GM12878 (cell line): Measurements from ENCODE around the gene MUC12. TPM values are rescaled to one million over a fixed set of nuclear protein-coding genes. Genes with fewer than 3 reads are reported as not detected.

Experiments used
- ATAC-seq: fragments of 200-7000 bp; cut with Tn5 transposase; 3 replicates; pipeline ENCODE4 v1.9.1; 2020; ENCODE audit warnings: mild to moderate bottlenecking, moderate library complexity
- BruUV-seq: library from RNA; stranded (reverse); fragments of 400-500 nt; replicated peaks from 2 replicates; lab custom pipeline; 2021; lab: Mats Ljungman, UMichigan
- CTCF ChIA-PET: fragments of 300-600 bp; sonication (Branson Sonifier 250); formaldehyde crosslinking; extraction: SDS; loops from one replicate; lab custom pipeline; 2021; ENCODE audit warnings: inconsistent platforms; lab: Yijun Ruan, JAX
- POLR2A ChIA-PET: fragments of 350-600 bp; formaldehyde crosslinking; extraction: SDS; loops from one replicate; lab custom pipeline; 2021; ENCODE audit warnings: inconsistent platforms; lab: Charles Lee
- RAD21 ChIA-PET: fragments of 300-600 bp; sonication (Branson Sonifier 250); formaldehyde crosslinking; loops from one replicate; lab custom pipeline; 2023; ENCODE audit warnings: antibody characterized with exemption; ENCODE audit not compliant: unreplicated experiment; lab: Charles Lee
- SMC1A ChIA-PET: fragments of 300-600 bp; sonication (Branson Sonifier 250); formaldehyde crosslinking; loops from one replicate; lab custom pipeline; 2023; ENCODE audit not compliant: unreplicated experiment, uncharacterized antibody; lab: Charles Lee
- DNase-seq: peaks from one replicate; pipeline ENCODE4 v3.0.0-alpha.2; 2011; ENCODE audit warnings: low read depth, low spot score
- FAIRE-seq: peaks from 3 replicates; lab custom pipeline; 2011; peaks lifted over from hg19 to GRCh38; lab: Jason Lieb, UNC
- H2AFZ ChIP-seq: 2 replicates; pipeline ENCODE4 v1.6.0; 2011; ENCODE audit warnings: low read depth, low read length, control low read depth; ENCODE audit not compliant: control insufficient read depth
- H3K27ac ChIP-seq: 2 replicates; pipeline ENCODE4 v1.5.1; 2011; ENCODE audit warnings: control low read depth; ENCODE audit not compliant: control insufficient read depth, insufficient read depth
- H3K27me3 ChIP-seq, 2 experiments: replicated peaks in 1 of 2; 2 replicates each; pipeline versions ENCODE4 v1.6.0 to v1.6.1; 2011; ENCODE audit warnings: low read length in 1 of 2; ENCODE audit not compliant: control insufficient read depth in 2 of 2, insufficient read depth in 2 of 2
- H3K36me3 ChIP-seq, 2 experiments: 2 replicates each; pipeline ENCODE4 v1.5.1; 2011; ENCODE audit warnings: low read length in 1 of 2; ENCODE audit not compliant: control insufficient read depth in 2 of 2, insufficient read depth in 2 of 2
- H3K4me1 ChIP-seq: 2 replicates; pipeline ENCODE4 v1.6.1; 2011; ENCODE audit warnings: mild to moderate bottlenecking, low read length, moderate library complexity, mixed read lengths; ENCODE audit not compliant: control insufficient read depth, insufficient read depth
- H3K4me2 ChIP-seq: 2 replicates; pipeline ENCODE4 v1.6.0; 2011; ENCODE audit warnings: control low read depth; ENCODE audit not compliant: control insufficient read depth, insufficient read depth
- H3K4me3 ChIP-seq: fragments of 200-600 bp; sonication (generic); 2 replicates; pipeline ENCODE4 v1.5.1; 2016
- H3K79me2 ChIP-seq: 2 replicates; pipeline ENCODE4 v1.6.0; 2011; ENCODE audit warnings: low read length; ENCODE audit not compliant: control insufficient read depth, insufficient read depth
- H3K9ac ChIP-seq: 2 replicates; pipeline ENCODE4 v1.8.0; 2011; ENCODE audit warnings: low read length, control low read depth, mixed read lengths; ENCODE audit not compliant: control insufficient read depth, insufficient read depth
- H3K9me3 ChIP-seq: replicated peaks from 3 replicates; pipeline ENCODE4 v1.5.1; 2011; ENCODE audit warnings: mild to moderate bottlenecking, low read length; ENCODE audit not compliant: control insufficient read depth, insufficient read depth
- H4K20me1 ChIP-seq: 2 replicates; pipeline ENCODE4 v1.6.0; 2011; ENCODE audit not compliant: control insufficient read depth, insufficient read depth
- MTA3 ChIP-seq: IDR thresholded peaks from 2 replicates; pipeline ENCODE4 v1.6.1; 2012; ENCODE audit warnings: low read length, inconsistent platforms, borderline replicate concordance
- NFIC ChIP-seq: IDR thresholded peaks from 2 replicates; pipeline ENCODE4 v1.6.1; 2012; ENCODE audit warnings: low read depth, mild to moderate bottlenecking, inconsistent platforms, low read length, moderate library complexity
- SMARCA5 ChIP-seq: fragments of 450-650 bp; IDR thresholded peaks from 2 replicates; pipeline ENCODE4 v1.6.1; 2017; ENCODE audit warnings: mild to moderate bottlenecking
- WGBS: methylation state at CpG from one replicate; pipeline ENCODE4 v1.1.6; 2016; ENCODE audit warnings: low lambda C conversion rate; ENCODE audit not compliant: insufficient replicate concordance, insufficient coverage; ENCODE audit errors: missing lambda C conversion rate; 5-methylcytosine and 5-hydroxymethylcytosine counted together
- in situ Hi-C: fragments of 300-500 bp; cut with MboI; formaldehyde crosslinking; loops from 9 replicates; pipeline ENCODE4 v1.14.3; 2018; ENCODE audit warnings: mixed read lengths
- intact Hi-C: fragments of 100-400 bp; cut with micrococcal nuclease; formaldehyde crosslinking; loops from one replicate; pipeline ENCODE4 v1.14.2; 2022; ENCODE audit not compliant: unreplicated experiment
- polyA plus RNA-seq, 11 experiments: library from polyadenylated mRNA; depleted of rRNA in 4 of 11; unstranded in 6 of 11; stranded (reverse) in 5 of 11; fragments of >200 nt; fragmentation: Nextera tagmentation in 4 of 11; fragmentation: Illumina TruSeq in 1 of 11; extraction: Ambion mirVana in 4 of 11; extraction: Trizol in 1 of 11; gene quantifications; 1 replicate in 1 of 11; 2 replicates in 10 of 11; pipeline versions ENCODE4 v1.2.1 to v1.2.3, GENCODE V29; 2011 to 2016; ENCODE audit warnings: inconsistent platforms in 2 of 11, missing spikeins in 2 of 11, low read depth in 1 of 11
- total RNA-seq, 4 experiments: library from RNA; depleted of rRNA in 3 of 4; stranded (reverse); fragments of >200 nt in 3 of 4; fragmentation: Illumina TruSeq in 1 of 4; extraction: Trizol in 1 of 4; gene quantifications; 2 replicates each; pipeline versions ENCODE4 v1.2.1 to v1.2.3, GENCODE V29; 2013 to 2021
- TF ChIP-seq, protein P1 (sequence below): fragments of 450-650 bp; IDR thresholded peaks from 2 replicates; pipeline ENCODE4 v1.6.1; 2017; ENCODE audit warnings: mild to moderate bottlenecking, low read depth, inconsistent platforms; ENCODE audit not compliant: poor library complexity, severe bottlenecking

MUC12 gene
- total and polyA plus RNA-seq, 10 of the 15 experiments (the other 5 are each of a cell fraction or from before 2014, with no cell fraction given) = 1.7 to 4.5 (median 2.6) TPM

- no peak for TF ChIP-seq SMARCA5
- TF ChIP-seq, protein P1, sequence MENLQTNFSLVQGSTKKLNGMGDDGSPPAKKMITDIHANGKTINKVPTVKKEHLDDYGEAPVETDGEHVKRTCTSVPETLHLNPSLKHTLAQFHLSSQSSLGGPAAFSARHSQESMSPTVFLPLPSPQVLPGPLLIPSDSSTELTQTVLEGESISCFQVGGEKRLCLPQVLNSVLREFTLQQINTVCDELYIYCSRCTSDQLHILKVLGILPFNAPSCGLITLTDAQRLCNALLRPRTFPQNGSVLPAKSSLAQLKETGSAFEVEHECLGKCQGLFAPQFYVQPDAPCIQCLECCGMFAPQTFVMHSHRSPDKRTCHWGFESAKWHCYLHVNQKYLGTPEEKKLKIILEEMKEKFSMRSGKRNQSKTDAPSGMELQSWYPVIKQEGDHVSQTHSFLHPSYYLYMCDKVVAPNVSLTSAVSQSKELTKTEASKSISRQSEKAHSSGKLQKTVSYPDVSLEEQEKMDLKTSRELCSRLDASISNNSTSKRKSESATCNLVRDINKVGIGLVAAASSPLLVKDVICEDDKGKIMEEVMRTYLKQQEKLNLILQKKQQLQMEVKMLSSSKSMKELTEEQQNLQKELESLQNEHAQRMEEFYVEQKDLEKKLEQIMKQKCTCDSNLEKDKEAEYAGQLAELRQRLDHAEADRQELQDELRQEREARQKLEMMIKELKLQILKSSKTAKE = no peak
- in situ Hi-C loops (no loop called here), intact Hi-C loops (no loop called here)
- Histone ChIP-seq H4K20me1 (no peaks in the 10 kb centered on the region), H3K4me2 (no peak within 1 kb of the TSS), H3K27me3 (peaks cover 1 to 2% of the 10 kb centered on the region in 2 experiments; a peak in 2 of 4 replicates), H3K36me3 (no peaks in the 10 kb centered on the region), H3K79me2 (no peaks in the 10 kb centered on the region), H3K4me3 (no peak within 1 kb of the TSS), H3K9ac (no peak within 1 kb of the TSS), H3K9me3 (no peaks in the 10 kb centered on the region), H3K4me1 (0 out of 2 replicates have a peak, but pooled peaks cover 3% of the 10 kb centered on the region), H3K27ac (no peak within 1 kb of the TSS), H2AFZ (no peak within 1 kb of the TSS)
- BruUV-seq = no TSS peak
- FAIRE-seq (no peak), DNase-seq (no peak), ATAC-seq (peak; percentile 33; the same call in 1 of the 3 replicates)
- RAD21 ChIA-PET = no interaction called here
- POLR2A ChIA-PET = no interaction called here
- 10% methylated on average over 24 of the region's 24 CpGs for WGBS
- SMC1A ChIA-PET = no interaction called here
- CTCF ChIA-PET = interaction anchor here (1.0 kb wide), 1 partner anchor 16 kb away, joined by 3 read pairs; no protein-coding TSS in a partner anchor
Measured at GRCh38 chr7:100949227-100949932, 20.0 kb upstream of the MUC12 start, which contains the start of gene MUC3A. Gene MUC3A, plus strand, starts transcription at chr7:100949534. Its CDS starts 91 bp downstream, at chr7:100949625.

DNA sequence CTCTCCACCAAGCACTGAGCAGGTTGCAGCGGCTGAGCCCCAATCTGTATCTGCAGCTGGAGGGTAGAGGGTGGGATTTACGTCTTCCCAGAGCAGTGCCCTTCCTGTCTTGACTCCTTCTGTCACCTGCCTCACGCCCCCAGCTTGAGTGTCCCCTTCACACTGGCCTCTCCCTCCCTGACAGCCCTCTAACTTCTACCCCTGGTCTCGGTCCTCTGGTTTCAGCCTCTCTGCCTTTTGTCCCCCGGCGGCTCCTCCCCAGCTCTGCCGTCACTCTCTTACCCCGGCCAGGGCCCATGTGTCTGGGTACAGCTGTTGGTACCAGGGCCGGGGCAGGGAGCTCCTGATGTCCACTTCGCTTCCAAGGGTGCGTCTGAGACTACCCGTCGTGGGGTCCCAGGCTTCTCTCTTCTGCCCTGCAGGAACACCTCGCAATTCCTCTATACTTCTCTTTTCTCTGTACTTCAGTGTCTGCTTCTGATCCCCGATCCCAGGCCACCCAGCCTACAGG lies 19.4 kb upstream of the MUC12 start:
- POLR2A ChIA-PET = no interaction called here
- H3K4me3 ChIP-seq = no peak overlapping the region
- no peak for ATAC-seq
- TF ChIP-seq MTA3 = no peak
- TF ChIP-seq NFIC = no peak
- TF ChIP-seq, all 136 proteins: peak for 0
- BruUV-seq = no TSS peak
- no peak for FAIRE-seq
- RAD21 ChIA-PET = no interaction called here
- Histone ChIP-seq H3K9me3 (no peaks in the 10 kb centered on the region), H3K79me2 (no peaks in the 10 kb centered on the region), H3K27ac (no peak overlapping the region), H4K20me1 (no peaks in the 10 kb centered on the region), H3K36me3 (no peaks in the 10 kb centered on the region), H3K4me1 (0 out of 2 replicates have a peak, but pooled peaks cover 3% of the 10 kb centered on the region), H3K27me3 (peaks cover 1 to 2% of the 10 kb centered on the region in 2 experiments; a peak in 2 of 4 replicates), H3K9ac (no peak overlapping the region), H3K4me2 (no peak overlapping the region), H2AFZ (no peak overlapping the region)
- in situ Hi-C loops (no loop called here), intact Hi-C loops (no loop called here)
- CTCF ChIA-PET = interaction anchor here (0.6 to 1.0 kb wide), 2 partner anchors 16 to 314 kb away, joined by 3 to 4 read pairs; no protein-coding TSS in a partner anchor
- SMC1A ChIA-PET = no interaction called here
- 22% methylated on average over 15 of the region's 15 CpGs for WGBS
- DNase-seq = no peak
